Islet of Langerhans (tissue), 1 donor: ENCODE results near the gene CPT1A.

Source experiments
- FAIRE-seq: peaks from one replicate; lab custom pipeline; 2011; peaks lifted over from hg19 to GRCh38; lab: Jason Lieb, UNC

The CPT1A gene

GRCh38 chr11:68828957-68829356, 12.8 kb downstream of the CPT1A start:
- no peak for FAIRE-seq

DNA sequence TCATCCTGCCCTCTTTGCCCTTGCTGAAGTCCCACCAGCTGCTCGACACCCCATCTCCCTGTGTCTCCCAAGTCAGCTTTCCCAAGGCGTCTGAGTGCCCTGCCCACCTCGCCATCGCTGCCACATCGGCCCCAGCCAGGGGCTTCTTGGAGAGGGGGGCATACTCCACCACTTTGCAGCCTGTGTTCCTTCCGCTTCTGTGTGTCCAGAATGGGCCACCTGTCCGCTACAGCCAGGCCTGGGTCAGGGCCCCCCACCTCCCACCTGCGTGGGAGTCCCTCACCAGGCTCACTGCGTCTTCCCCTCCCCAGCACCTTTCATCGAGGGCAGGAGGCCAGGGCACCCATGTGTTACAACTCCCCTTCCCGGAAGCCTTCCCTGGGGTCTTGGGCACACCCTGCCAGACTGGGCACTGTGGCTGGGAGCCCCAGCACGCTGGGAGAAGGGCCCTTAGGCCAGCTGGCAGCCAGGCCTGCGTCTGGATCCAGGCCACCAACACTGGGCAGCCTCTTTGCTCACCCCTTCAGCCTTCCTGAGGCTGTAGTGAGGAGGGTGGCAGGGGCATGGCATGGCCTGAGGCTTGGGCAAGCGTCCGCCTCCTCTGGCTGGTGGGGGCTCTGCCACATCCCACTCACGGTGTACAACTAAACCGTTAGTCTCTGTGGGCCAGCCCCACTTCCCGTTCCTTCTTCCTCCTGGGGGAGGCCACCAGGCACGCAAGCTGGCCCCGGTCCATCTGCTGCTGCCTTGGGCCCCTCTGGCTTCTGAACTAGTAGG, 13.4 kb downstream of the CPT1A start:
- no peak for FAIRE-seq

DNA sequence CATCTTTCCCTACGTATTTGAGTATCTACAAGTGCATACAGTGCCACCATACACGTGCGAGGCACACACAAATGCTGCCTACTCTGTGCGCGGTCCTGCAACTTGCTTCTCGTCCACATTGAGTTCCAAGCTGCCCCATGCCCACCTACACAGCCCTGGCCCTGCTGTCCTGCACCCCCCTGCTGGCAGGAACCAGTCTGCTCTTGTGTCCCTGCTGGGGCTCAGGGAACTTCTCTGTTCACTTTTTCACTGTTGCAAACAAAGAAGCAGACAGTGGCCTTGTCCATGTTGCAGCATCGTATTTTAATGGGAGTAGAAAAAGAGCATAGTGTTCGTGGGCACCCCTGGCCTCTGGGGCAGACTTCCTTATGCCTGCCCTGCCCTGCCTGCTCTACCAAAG, 14.0 kb downstream of the CPT1A start:
- no peak for FAIRE-seq

- no peak for FAIRE-seq
These were observed 15.0 kb downstream of the CPT1A start for GRCh38 chr11:68826726-68827125.

- FAIRE-seq = no peak
These were observed 16.1 kb downstream of the CPT1A start for GRCh38 chr11:68825571-68825970.

DNA sequence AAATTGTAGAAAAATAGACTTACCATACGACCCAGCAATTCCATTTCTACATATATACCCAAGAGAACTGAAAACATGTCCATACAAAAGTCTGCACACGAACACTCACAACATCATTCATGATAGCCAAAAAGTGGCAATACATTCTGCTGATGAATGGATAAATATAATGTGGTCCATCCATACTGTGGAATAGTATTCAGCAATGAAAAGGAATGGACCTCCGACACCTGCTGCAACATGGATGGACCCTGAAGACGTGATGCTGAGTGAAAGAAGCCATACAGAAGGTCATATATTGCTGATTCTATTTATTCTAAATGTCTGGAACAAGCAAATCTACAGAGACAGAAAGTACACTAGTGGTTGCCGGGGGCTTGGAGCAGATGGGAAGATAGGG, 19.2 kb downstream of the CPT1A start:
- FAIRE-seq = no peak

- FAIRE-seq = no peak
These were observed 20.0 kb downstream of the CPT1A start for GRCh38 chr11:68821670-68822069.

- no peak for FAIRE-seq
These were observed 22.4 kb downstream of the CPT1A start for GRCh38 chr11:68819362-68819761.

- no peak for FAIRE-seq
These were observed 23.5 kb downstream of the CPT1A start for GRCh38 chr11:68818181-68818580.

- no peak for FAIRE-seq
These were observed 24.2 kb downstream of the CPT1A start for GRCh38 chr11:68817554-68817953.

GRCh38 chr11:68816917-68817419, 24.7 kb downstream of the CPT1A start:
- FAIRE-seq = no peak

- FAIRE-seq = no peak
These were observed 25.4 kb downstream of the CPT1A start for GRCh38 chr11:68816251-68816776.

GRCh38 chr11:68813773-68814172, 27.9 kb downstream of the CPT1A start:
- FAIRE-seq = no peak

DNA sequence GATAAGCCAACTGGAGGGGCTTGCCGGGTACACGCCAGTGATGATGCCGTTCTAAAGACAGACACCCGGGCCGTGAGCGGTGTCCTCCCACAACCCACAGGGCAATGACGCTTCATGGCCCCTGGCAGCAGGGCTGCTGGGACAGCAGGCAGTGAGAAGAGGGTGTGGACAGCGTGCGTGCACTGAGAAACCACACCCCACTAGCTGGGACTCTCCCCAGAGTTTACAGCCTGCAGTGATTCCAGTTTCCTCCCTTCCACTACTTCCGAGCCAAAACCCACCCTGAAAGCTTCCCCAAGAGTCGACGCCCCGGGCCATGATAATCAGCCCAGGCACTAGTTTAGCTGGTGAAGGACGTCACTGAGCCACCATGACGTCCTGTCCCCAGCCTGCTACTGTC, 29.2 kb downstream of the CPT1A start:
- no peak for FAIRE-seq

DNA sequence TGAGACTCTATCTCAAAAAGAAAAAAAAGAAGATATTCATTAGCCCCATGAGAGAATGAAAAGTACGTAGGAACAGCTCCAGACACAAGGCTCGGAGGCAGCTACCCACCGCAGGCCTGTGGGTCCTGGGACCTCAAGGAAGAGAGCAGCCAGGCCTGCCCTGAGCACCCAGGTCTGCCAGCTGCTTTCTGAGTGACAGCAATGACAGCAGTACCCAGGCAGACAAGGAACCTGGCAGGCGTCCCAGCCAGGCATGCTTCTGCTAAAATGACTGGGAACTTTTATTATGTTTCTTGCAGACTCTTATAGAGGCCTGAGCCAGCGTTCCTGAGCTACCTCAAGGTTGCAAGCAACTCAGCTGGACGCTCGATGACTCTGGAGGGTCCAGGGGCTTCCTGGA, 31.6 kb downstream of the CPT1A start:
- FAIRE-seq = no peak

DNA sequence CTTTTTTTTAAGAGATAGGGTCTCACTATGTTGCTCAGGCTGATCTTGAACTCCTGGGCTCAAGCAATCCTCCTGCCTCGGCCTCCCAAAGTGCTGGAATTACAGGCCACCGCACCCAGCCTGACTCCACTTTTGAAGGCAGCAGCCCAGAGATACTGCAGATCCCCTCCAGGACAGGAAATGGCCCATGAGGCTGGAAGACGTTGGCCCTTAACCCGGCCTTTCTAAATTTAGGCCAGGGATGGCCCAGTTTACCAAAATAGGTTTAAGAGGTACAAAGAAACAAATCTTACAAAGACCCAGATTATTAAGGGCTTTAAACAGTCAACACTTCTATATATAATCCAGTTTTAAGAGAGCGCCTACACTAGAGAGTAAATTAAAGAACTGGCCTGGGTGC, 32.2 kb downstream of the CPT1A start:
- no peak for FAIRE-seq

DNA sequence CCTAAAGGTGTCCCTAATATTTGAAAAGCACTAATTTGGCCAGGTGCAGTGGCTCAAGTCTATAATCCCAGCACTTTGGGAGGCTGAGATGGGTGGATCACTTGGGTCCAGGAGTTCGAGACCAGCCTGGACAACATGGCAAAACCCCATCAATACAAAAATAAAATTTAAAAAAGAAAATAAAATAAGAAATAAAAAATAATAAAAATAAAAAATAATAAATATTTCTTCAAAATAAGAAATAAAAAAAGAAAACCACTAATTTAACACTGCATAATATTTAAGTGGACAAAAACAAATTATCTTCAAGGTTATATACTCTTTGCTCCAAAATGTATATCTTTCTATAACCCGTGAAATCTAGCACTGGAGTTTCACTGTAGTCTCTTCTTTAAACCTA, 32.9 kb downstream of the CPT1A start:
- FAIRE-seq = no peak

GRCh38 chr11:68806931-68807844, 34.5 kb downstream of the CPT1A start:
- FAIRE-seq = no peak

DNA sequence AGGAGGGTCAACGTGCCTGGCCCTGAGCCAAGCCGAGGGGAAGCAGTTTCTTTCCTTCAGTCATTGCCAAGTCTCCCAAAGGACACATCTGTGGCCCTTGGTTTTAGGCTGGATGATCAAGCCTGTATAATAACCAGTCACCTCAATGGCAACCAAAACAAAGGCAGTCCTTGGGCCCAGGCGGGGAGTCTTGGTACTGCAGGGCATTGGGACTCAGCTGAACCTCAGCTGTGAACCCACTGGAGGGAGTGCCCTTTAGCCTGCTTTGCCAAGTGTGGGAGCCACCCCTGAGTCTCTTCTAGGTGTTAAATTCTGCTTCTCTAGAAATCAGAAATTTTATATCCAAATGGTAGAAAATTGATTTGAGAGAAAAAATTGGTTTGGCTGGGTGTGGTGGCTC, 36.9 kb downstream of the CPT1A start:
- no peak for FAIRE-seq

DNA sequence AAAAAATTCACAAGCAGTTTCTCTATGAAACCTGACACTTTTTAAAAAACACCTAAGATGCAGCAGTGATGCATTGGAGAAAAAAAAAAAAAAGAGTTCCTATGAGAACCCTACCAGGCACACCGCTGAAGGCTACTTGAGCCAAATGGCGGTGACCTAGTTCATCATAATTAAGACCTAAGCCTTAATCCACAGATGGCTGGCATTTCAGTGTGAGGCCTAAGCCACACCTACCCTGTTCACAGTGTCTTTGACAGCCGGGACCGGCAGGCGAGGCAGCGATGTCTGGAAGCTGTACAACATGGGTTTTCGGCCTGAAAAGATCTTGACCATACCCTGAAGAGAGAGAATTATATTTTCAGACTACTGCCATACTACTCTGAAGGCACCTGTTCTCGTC, 38.0 kb downstream of the CPT1A start:
- no peak for FAIRE-seq

GRCh38 chr11:68798221-68798813, 43.4 kb downstream of the CPT1A start:
- FAIRE-seq = no peak

GRCh38 chr11:68796801-68797200, 44.9 kb downstream of the CPT1A start:
- no peak for FAIRE-seq
